HL-60 (cell line): Measurements from ENCODE around the gene BRF1.

Experiments
- DNase-seq, 2 experiments: peaks; one replicate each; pipeline ENCODE4 v3.0.0-alpha.2; 2010 to 2020; ENCODE audit warnings: low read depth in 1 of 2, low spot score in 1 of 2
- H3K27ac ChIP-seq: fragments of 250-450 bp; sonication (Bioruptor Pico); replicated peaks from 2 replicates; pipeline ENCODE4 v1.5.1; 2020; ENCODE audit warnings: mild to moderate bottlenecking, moderate library complexity
- H3K27me3 ChIP-seq: fragments of 250-450 bp; sonication (Bioruptor Pico); 2 replicates; pipeline ENCODE4 v1.5.1; 2021; ENCODE audit warnings: mild to moderate bottlenecking, moderate library complexity; ENCODE audit not compliant: insufficient read depth, poor library complexity, severe bottlenecking
- H3K4me3 ChIP-seq: replicated peaks from 2 replicates; pipeline ENCODE4 v1.5.1; 2011; ENCODE audit warnings: mild to moderate bottlenecking, control low read depth, low read length; ENCODE audit not compliant: insufficient read depth
- CTCF ChIP-seq: IDR thresholded peaks from one replicate; pipeline ENCODE4 v1.5.1; 2011; ENCODE audit warnings: low read length, control low read depth, inconsistent platforms; ENCODE audit not compliant: insufficient read depth
- GABPA ChIP-seq: IDR thresholded peaks from 2 replicates; pipeline ENCODE4 v1.6.1; 2012; ENCODE audit warnings: low read depth
- POLR2AphosphoS5 ChIP-seq: IDR thresholded peaks from 2 replicates; pipeline ENCODE4 v1.6.1; 2012; ENCODE audit warnings: low read depth
- REST ChIP-seq: IDR thresholded peaks from 2 replicates; pipeline ENCODE4 v1.6.1; 2012; ENCODE audit warnings: low read depth; ENCODE audit not compliant: insufficient replicate concordance
- SPI1 ChIP-seq: IDR thresholded peaks from 2 replicates; pipeline ENCODE4 v1.6.1; 2012; ENCODE audit warnings: low read depth, mild to moderate bottlenecking, borderline replicate concordance

The BRF1 gene

GRCh38 chr14:105286759-105287144 lies 14.0 kb downstream of the BRF1 start:
- Histone ChIP-seq H3K27me3 (no peaks in the 10 kb centered on the region), H3K27ac (no peak overlapping the region), H3K4me3 (no peak overlapping the region)
- no peak for DNase-seq
- TF ChIP-seq REST = no peak
- TF ChIP-seq SPI1 = no peak
- no peak for TF ChIP-seq CTCF
- TF ChIP-seq GABPA = no peak
- TF ChIP-seq POLR2AphosphoS5 = no peak

DNA sequence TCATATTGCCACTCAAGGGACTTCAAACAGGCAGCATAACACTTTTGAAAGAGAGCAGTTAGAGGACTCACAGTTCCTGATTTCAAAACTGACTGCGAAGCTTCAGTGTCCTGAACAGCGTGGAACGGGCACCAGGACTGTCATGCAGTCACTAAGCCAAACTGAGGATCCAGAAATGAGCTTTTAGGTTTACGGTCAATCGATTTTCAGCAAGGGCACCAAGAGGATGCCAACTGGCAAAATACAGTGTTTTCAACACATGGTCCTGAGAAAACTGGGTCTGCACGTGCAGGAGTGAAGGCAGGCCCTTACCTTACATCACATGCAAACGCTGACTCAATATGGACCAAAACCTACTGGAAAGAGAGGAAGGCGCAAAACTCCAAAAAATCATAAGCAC lies 15.6 kb downstream of the BRF1 start:
- no peak overlapping the region for H3K27ac ChIP-seq

GRCh38 chr14:105283899-105284298 lies 16.9 kb downstream of the BRF1 start:
- H3K4me3 ChIP-seq = no peak overlapping the region
- no peak overlapping the region for H3K27ac ChIP-seq
- no peaks in the 10 kb centered on the region for H3K27me3 ChIP-seq
- no peak for DNase-seq
- TF ChIP-seq REST = no peak
- TF ChIP-seq CTCF = no peak
- TF ChIP-seq SPI1 = no peak
- no peak for TF ChIP-seq POLR2AphosphoS5
- TF ChIP-seq GABPA = no peak

More for the DNA sequence above, 15.6 kb downstream of the BRF1 start:
- Histone ChIP-seq H3K27me3 (no peaks in the 10 kb centered on the region), H3K4me3 (no peak overlapping the region)
- no peak for DNase-seq
- TF ChIP-seq POLR2AphosphoS5 = no peak
- no peak for TF ChIP-seq REST
- no peak for TF ChIP-seq CTCF
- TF ChIP-seq GABPA = no peak
- no peak for TF ChIP-seq SPI1
